NCI-H128 (cell line): ENCODE results near the gene PLTP.
"Not testable (repeated sequence)": the region's sequence is repeated elsewhere in the genome, so short reads cannot be mapped to it uniquely, and the experiment has no call there.

Source experiments
- DNase-seq: peaks from one replicate; lab custom pipeline; 2025; ENCODE audit not compliant: unreplicated experiment; lab: John Stamatoyannopoulos, UW

PLTP gene

DNA sequence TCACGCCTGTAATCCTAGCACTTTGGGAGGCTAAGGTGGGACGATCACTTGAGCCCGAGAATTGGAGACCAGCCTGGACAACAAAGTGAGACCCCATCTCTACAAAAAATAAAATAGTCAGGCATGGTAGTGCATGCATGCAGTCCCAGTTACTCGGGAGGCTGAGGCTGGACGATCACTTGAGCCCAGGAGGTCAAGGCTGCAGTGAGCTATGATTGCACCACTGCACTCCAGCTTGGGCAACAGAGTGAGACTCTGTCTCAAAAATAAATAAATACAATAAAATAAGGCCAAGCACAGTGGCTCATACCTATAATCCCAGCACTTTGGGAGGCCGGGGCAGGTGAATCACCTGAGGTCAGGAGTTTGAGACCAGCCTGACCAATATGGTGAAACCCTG lies 10.6 kb downstream of the PLTP start:
- not testable (repeated sequence) for DNase-seq

DNA sequence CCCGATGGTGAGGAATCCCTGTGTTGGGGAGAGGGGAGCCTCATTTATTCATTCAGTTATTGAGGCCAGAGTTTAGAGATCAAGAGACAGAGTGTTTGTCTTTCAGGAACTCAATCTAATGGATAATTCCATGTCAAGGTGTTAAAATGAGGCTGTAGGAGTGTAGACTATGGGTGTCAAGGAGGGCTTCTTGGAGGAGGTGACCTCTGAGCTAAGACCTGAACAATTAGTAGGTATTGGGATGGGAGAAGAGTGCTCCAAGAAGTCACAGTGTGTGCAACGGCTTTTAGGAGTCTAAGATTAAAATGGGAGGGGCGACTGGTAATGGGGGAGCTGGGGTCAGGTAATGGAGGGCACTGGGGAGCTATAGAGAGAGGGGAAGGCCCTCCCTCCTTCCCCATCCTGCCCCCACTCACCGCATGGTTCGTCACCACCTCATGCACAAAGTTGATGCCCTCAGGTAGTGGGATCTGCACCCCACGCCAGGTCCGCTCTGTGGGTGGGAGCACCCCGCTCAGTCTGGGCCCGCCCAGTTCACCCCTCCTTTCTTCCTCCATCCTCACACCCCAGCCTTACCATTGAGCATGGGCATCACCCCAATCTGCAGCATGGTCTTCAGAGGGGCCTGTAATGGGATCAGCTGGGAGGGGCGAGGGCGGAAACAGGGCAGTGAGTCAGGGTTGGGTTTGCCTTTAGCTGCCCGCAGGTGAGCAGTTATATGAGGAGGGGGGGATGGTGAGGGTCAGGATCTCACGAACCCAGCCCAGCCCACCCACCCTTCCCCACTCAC lies 12.7 kb downstream of the PLTP start:
- DNase-seq = no peak

DNA sequence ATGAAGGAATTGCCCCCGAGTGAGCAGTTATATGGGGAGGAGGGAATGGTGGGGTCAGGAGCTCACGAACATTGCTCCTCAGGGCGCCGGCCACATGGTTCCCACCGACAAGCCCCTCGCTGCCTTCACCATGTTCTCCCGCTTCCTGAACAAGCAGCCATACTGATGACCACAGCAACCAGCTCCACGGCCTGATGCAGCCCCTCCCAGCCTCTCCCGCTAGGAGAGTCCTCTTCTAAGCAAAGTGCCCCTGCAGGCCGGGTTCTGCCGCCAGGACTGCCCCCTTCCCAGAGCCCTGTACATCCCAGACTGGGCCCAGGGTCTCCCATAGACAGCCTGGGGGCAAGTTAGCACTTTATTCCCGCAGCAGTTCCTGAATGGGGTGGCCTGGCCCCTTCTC lies 13.7 kb downstream of the PLTP start:
- DNase-seq = no peak

DNA sequence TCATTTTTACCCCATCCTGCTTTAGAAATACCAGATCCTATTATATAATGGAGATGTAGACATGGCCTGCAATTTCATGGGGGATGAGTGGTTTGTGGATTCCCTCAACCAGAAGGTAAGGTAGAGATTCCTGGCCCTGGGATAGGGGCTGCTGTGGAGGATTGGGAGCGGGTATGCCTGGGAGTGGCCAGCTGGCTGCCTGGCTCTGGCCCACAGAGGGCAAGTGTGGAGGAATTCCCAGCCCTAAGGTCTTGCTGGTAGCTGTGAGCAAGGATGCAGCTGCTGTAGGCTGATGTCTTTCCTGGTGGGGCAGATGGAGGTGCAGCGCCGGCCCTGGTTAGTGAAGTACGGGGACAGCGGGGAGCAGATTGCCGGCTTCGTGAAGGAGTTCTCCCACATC lies 14.3 kb downstream of the PLTP start:
- no peak for DNase-seq

DNA sequence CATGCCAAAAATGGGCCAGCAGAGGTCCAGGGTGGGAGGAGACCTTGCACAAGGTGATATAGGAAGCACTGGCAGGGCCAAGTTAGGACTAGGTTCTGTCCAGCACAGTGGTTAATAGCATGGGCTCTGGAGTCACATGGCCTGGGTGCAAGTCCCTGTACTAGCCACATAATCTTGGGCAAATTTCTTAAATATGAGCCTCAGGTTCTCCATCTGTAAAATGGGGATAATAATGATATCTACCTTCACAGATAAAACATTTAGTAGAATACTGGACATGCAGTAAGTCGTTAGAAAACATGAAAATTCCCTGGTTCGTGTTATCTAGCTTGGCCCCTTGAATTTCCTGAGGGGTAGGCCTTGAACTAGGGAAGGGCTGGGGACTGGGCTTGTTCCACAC lies 14.7 kb downstream of the PLTP start:
- DNase-seq = no peak

DNA sequence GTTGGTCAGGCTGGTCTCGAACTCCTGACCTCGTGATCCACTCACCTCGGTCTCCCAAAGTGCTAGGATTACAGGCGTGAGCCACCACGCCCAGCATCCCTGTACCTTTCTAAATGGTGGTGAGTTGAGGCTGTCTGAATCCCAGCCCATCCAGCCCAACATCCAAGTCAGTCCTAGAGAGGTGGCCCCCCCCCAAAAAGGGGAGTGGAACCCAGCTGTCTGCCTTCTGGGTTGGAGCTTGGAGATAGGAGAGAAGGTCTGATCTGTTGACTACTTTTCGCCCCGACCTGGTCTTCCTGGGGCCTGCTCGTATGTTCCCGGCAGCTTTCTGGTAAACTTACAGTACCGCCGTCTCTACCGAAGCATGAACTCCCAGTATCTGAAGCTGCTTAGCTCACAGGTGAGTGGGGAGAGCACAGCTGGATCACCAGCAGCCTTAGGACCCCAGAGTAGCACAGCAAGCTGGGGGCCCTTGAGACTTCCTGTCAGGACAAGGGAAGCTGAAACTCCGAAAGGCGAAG lies 15.3 kb downstream of the PLTP start:
- DNase-seq = no peak

DNA sequence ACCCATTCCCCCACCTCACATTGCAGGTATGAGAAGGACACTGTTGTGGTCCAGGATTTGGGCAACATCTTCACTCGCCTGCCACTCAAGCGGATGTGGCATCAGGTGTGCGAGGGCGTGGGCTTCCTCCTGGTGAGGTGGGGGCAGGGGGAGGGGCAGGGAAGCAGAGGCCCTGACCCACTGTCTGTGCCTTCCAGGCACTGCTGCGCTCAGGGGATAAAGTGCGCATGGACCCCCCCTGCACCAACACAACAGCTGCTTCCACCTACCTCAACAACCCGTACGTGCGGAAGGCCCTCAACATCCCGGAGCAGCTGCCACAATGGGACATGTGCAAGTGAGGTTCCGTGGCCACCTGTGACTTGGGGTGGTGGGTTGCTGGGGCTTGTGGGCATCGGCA lies 17.2 kb downstream of the PLTP start:
- DNase-seq = no peak

DNA sequence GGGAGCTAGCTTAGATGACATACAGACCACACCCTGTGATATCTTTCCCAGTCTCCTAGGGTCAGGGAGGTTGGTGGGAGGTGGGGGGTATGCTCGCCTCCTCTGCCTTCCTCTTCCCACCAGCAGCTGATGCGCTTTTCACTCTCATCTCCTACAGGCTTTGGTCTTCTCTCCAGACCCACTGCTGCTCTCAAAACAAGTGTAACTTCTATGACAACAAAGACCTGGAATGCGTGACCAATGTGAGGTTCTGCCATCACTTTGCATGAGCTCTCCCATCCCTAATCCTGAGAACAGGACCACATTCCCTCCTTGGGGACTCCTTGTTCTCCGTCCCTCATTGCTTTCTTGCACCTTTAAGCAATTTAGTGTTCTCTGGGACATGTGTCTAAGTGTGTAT lies 18.1 kb downstream of the PLTP start:
- DNase-seq = no peak

DNA sequence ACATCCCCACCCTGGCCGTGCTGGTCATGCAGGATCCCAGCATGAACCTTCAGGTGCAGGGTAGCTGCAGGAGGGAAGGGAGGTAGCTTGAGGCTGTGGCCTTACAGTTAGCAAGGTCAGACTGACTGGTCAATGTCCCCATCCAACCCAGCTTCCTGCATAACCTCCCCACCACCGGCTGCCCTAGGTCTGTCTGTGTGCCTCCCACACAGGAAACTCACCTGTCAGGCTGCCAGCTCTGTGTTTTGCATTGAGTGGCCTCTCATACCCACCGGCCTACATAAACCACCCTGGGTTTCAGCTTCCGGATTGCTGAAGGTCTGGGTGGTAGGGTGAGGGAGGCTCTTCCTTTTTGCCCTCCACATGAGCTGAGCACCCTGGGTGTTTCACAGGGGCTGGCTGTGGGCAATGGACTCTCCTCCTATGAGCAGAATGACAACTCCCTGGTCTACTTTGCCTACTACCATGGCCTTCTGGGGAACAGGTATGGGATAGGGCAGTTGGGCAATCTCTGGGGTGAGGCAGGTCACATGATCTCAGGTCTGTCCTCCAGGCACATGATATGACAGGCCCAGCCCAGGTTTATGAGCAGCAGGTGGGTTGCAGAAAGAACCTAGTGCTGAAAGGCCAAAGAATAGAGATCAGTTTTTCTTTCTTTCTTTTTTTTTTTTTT lies 19.0 kb downstream of the PLTP start:
- no peak for DNase-seq

DNA sequence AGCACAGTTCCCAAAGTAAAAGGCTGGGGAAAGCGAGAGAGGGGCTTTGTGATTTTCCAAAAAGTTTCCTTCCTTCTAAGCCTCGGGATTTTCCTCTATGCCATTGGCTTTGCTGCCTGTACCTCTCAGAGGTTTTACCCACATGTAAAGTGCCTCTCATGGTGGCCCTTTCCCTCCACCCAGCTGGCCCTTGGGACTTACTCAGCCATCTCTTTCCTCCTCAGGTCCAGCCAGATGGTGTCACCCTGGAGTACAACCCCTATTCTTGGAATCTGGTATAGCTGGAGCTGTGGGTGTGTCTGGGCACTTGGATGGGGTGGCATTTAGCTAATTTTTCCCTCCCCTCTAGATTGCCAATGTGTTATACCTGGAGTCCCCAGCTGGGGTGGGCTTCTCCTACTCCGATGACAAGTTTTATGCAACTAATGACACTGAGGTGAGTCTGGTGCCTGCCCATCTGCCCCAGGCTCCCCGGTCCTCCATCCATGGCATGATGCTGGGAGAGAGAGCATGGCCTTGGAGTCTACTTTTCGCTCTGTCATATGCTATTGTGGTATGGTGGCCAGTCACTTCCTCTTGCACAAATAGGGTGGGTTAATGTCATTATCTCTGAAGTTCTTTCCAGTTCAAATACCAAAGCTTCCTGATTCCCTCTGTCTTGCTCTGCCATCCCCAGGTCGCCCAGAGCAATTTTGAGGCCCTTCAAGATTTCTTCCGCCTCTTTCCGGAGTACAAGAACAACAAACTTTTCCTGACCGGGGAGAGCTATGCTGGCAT lies 19.7 kb downstream of the PLTP start:
- DNase-seq = no peak

DNA sequence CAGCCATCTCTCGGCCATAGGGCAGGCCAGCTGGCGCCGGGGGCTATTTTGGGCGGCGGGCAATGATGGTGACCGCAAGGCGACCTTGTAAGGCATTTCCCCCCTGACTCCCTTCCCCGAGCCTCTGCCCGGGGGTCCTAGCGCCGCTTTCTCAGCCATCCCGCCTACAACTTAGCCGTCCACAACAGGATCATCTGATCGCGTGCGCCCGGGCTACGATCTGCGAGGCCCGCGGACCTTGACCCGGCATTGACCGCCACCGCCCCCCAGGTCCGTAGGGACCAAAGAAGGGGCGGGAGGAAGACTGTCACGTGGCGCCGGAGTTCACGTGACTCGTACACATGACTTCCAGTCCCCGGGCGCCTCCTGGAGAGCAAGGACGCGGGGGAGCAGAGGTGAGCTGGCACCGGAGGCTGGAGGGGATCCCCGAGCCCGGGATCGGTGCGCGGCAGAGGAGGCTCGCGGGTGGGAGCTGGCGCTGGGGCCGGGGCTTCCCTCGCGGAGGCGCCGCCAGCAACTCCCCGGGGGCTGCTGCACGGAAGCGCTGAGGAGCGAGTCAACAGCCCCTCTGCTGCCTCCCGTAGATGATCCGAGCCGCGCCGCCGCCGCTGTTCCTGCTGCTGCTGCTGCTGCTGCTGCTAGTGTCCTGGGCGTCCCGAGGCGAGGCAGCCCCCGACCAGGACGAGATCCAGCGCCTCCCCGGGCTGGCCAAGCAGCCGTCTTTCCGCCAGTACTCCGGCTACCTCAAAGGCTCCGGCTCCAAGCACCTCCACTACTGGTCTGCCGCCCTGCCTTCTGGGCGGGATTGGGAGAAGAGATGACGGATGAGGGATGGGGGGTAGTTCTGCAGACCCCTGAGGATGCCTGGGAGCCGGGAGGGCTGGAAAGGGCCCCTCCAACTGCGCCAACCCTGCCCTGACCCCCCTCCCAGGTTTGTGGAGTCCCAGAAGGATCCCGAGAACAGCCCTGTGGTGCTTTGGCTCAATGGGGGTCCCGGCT lies 20.7 kb downstream of the PLTP start, which contains the start of the genes CTSA and NEURL2:
Gene CTSA (plus strand): TSS at position 351 of the 999 bp plus-strand sequence. CDS start 234 bp downstream, at position 585.
Gene NEURL2 (minus strand): TSS at position 224 of the 999 bp plus-strand sequence. CDS start 217 bp downstream, at position 7.
- DNase-seq = peak; percentile 55

DNA sequence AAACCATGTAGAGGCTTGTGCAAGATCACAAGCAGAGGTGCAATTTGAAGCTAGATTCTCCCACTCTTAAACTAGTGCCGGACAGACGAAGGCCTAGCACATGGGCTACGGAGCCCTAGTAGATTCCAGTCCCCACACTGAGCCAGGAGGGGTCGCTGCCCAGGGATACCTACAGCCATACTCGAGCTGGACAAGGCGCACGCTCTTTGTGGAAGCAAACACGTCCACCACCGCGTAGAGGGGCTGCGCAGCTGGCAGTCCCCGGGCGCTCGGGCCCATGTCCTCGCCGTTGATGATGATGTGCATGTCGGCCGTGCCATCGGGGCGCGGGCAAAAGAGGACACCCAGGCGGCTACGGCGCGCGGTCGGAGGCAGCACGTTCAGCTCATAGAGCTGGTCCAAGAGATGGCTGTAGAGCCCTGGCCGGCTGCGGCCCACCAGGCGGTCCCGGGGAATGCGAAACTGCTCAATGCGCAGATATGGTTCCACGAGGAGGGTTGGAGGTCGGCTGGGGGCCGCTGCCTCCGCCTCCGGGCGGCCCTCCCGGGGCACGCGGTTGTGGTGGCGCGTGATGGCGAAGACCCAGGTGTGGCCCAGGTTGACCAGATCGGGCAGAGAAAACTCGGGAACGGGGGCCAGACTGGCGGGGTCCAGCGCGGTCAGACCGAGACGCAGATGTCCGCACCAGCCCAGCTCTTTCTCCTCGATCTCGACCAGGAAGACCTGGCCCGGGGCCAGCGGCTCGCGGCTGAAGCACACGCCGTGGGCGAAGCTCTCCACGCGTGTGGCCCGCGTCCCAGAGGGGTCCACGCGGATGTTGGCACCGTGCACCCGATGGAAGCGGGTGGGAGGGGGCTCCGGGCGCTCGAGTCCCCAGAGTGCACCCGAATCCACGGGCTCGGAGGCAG lies 21.6 kb downstream of the PLTP start:
- peak; percentile 31 for DNase-seq

DNA sequence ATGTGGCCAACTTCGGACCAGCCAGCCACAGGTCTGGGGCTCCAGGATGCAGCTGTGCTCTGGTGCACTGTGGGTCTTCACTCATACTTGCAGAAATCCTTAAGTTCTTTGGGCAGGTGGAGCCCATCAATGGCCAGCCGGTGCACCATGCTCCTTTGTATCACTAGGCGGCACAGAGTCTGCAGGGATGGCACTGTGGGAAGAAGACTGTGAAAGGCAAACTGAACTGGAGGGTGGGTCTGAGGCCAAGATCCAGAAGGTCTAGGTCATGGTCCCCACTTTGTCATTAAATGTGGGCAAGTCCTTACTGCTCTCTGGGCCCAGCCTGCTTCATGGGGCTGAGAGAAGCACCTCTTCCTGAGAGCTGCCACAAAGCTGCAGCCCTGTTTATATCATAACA lies 23.3 kb downstream of the PLTP start:
- DNase-seq = no peak

DNA sequence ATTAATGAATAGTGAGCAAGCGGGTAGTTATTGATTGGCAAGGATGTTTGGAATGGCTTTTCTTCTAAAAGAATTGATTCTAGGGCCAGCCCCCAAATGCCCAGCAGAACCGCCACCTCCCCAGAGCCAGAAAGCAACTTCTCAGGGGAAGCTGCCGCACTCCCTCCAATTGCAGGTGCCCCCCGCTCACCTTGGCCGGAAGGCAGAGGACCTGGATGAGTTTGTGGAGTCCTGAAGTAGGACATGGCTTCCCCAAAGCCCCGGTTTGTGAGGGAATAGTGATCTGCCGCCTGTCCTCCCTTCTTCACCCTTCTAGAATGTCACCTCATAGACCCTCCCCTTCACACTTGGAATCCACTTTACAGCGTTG lies 24.6 kb downstream of the PLTP start, which contains the start of gene SPATA25:
Gene SPATA25 (minus strand): TSS at position 277 of the 370 bp plus-strand sequence. CDS start 32 bp downstream, at position 245.
- DNase-seq = no peak

DNA sequence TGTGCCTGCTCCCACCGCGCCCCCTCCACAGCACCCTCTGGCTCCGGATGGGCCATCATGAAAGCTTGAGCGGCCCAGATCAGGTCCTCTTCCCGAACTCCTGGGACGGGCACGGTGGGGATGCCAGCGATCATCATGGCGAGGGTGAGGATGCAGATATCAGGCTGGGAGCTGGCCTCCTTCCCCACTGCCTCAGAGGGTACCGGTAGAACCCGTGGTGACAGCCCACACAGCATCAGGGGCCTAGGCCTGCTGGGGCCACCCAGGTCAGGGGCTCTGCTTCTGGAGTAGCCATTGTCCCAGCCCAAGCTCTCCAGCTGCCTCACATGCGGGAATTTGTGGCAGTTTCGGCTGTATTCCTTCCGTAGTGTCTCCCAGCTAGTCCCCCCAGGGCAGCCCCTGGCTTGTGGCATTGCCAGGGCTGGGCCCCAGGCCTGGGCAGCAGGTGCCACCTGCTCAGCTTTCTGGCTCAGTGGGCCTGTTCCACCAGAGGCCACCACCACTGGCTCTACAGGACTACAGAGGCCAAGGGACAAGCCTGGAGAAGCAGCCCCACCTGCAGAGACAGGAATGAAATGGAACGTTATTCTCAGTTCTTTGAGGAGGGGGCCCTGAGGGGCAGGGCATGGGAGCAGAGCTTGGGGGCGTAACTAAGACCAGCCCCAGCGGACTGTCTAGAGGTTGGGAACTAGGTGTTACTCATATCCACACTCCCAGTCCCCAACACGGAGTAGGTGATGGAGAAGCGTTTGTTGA lies 25.2 kb downstream of the PLTP start:
- DNase-seq = no peak

DNA sequence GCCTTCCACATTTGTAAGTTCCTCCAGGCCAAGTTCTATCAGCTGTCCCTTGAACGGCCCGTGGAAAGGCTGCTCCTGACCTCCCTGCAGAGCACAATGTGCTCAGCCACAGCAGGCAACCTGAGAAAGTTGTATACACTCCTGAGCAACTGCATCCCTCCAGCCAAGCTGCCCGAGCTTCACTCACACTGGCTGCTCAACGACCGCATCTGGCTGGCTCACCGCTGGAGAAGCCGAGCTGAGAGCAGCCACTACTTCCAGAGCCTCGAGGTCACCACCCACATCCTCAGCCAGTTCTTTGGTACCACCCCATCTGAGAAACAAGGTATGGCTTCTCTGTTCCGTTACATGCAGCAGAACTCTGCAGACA lies 28.9 kb downstream of the PLTP start:
- no peak for DNase-seq

DNA sequence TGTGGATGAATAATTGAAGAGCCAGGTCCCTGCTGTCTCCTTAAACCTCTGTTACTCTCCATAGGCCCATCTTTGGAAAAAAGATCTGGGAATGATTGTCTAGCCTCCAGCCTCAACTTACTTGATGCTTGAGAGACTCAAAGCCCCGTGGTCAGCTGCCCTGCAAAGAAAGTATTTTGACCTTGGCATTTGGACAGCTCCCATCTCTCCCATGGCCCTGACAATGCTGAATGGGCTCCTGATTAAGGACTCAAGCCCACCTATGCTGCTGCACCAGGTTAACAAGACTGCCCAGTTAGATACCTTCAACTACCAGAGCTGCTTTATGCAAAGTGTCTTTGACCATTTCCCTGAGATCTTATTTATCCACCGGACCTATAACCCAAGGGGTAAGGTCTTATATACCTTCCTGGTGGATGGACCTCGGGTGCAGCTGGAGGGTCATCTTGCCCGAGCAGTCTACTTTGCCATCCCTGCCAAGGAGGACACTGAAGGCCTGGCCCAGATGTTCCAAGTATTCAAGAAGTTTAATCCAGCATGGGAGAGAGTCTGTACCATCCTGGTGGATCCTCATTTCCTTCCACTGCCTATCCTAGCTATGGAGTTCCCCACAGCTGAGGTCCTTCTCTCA lies 29.4 kb downstream of the PLTP start:
- no peak for DNase-seq
